AG09319 (cell line): ENCODE data around the gene LCAT.

Source experiments
- DNase-seq: peaks from one replicate; pipeline ENCODE4 v3.0.0-alpha.2; 2010; ENCODE audit warnings: low read depth; ENCODE audit errors: extremely low read depth
- TF ChIP-seq, protein P1 (sequence below): IDR thresholded peaks from 2 replicates; pipeline ENCODE4 v1.5.1; 2011; ENCODE audit warnings: low read depth, mild to moderate bottlenecking, inconsistent platforms, low read length, moderate library complexity

Gene LCAT

GRCh38 chr16:67951485-67951884 lies 7.6 kb upstream of the LCAT start:
- no peak for DNase-seq
- TF ChIP-seq, protein P1, sequence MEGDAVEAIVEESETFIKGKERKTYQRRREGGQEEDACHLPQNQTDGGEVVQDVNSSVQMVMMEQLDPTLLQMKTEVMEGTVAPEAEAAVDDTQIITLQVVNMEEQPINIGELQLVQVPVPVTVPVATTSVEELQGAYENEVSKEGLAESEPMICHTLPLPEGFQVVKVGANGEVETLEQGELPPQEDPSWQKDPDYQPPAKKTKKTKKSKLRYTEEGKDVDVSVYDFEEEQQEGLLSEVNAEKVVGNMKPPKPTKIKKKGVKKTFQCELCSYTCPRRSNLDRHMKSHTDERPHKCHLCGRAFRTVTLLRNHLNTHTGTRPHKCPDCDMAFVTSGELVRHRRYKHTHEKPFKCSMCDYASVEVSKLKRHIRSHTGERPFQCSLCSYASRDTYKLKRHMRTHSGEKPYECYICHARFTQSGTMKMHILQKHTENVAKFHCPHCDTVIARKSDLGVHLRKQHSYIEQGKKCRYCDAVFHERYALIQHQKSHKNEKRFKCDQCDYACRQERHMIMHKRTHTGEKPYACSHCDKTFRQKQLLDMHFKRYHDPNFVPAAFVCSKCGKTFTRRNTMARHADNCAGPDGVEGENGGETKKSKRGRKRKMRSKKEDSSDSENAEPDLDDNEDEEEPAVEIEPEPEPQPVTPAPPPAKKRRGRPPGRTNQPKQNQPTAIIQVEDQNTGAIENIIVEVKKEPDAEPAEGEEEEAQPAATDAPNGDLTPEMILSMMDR, result no peak

DNA sequence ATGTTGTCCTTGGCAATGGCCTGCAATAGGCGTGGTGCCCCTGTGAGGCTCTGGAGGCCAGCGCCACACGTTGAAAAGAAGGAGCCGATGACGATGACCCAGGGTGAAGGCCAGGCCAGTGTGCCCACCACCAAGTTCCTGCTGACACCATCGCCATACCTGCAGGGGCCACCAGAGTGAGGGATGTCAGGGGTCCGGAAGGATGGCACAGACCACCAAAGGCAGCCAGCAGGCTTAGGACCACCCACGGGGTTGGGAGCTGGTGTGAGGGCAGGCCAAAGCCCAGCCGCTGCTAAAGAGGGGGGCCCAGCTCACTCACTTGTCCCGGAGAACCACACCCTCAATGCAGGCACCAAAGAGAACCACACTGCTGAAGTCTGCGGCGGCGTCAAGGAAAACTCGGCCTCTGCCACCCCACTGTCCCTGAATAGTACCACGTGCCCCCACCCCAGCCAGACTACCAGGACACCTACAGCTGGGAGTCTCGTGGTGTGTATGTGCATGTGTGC lies 6.5 kb upstream of the LCAT start:
- DNase-seq, result no peak

DNA sequence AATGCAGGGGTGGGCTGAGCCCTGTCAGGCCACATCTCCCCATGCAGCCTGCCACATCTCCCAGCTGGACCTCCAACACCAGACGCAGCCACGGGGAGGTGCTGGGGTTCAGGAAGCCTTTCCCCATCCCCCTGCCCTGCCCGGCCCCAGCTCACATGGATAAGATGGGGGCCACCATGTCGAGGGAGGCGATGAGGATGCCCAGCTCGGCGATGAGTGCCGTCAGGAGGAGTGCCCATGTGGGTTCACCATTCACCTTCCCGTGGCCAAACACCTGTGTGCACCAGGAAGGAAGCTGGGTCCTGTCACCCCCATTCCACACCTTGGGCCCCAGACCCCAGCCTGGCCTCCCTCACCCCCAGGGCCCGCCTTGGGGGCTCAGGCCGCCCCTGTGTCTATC lies 5.7 kb upstream of the LCAT start:
- TF ChIP-seq, protein P1, result no peak
- no peak for DNase-seq

More for the DNA sequence above, 6.5 kb upstream of the LCAT start:
- TF ChIP-seq, protein P1, result no peak

DNA sequence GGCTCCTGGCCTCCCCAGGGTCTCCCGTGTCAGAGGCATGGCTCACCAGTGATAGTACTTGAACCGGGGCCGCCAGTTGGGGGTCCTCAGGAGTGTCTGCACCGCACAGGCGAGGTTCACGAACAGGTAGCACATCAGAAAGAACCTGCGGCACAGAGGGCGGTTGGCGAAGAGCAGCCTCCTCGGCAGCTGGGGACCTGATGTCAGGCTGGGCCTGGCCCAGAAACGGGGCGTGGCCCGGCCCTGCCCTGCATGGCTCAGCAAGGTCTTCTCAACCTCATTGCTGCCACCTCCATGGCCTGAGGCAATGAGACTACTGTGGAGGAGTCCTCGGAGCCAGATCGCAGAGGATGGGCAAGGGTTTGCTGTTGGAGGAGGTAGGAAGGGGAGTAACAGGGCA lies 4.1 kb upstream of the LCAT start:
- TF ChIP-seq, protein P1, result no peak
- DNase-seq, result no peak

DNA sequence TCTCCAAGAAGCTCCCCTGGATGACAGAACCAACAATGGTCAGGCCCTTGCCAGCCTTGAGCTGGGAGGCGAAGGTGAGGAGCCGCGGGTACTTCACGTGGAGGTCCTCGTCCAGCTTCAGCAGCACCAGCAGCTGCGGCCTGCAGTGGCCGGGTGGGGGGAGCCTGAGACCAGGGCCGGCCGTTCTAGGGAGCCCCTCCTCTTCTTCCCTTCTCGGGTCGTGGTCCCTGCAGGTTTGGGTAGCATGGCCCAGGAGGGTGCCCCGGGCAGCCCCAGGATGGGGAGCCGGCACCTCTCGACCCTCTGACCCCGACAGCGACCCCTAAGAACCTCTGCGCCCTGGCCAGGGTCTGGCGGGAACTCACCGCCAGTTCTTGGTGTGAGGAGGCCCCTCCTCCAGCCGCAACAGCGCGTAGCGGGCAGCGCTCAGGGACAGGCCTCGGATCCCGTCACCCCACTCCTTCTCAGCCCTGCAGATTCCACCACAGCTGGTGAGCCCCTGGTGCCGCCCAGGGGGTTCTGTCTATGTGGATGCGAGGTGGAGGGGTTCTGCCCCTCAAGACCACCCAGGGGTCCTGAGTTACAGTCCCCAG lies 3.1 kb upstream of the LCAT start:
- TF ChIP-seq, protein P1, result no peak

DNA sequence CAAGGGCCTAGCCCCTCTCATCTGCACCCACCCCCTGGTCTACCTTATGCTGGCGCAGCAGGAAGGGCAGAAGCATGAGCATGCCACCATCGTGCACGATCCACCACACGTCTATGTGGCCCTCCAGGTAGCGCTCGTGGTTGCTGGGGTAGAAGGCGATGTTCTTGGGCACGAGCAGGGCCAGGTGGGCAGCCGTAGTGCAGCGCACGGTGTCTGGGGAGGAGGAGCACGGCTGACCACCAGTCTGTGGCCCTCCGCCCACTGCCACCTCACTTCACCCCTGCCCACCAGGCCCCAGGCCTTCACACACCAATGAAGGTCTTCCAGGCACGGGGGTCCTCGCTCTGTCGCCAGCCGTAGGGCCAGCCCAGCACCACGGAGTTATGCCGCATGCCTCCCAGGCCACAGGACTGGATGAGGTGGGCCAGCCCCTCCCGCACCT lies 2.2 kb upstream of the LCAT start:
- TF ChIP-seq, protein P1, result no peak
- DNase-seq, result no peak

More for the DNA sequence above, 3.1 kb upstream of the LCAT start:
- DNase-seq, result no peak

DNA sequence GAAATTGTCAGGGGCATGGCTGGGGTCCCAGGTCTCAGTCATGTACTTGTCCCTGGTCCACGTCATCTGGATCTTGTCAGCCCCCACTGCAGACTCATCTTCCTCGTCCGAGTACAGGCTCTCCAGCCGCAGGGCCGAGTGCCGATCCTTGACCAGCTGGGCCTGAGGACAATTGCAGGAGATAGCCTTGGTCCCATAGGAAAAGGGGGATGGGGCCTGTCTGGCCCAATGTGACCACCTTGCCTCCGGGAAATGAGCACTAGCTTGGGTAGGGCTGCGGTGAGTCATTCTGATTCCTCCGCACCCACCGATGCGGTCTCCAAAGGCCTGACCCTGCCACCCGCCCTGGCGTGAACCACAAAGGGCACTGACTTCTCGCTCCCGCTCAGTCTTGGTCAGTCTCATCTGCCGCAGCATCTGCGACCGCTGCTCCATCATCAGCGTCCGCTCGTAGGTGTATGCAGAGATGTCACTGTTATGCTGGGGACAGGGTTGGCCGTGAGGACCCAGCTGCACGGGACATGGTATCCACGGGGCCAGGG lies 1.5 kb upstream of the LCAT start:
- TF ChIP-seq, protein P1, result no peak
- DNase-seq, result no peak
